KMS-11 (cell line): Measurements from ENCODE around the gene ZNF493.

Source experiments
- H2AFZ ChIP-seq: fragments of 200-600 bp; sonication (generic); 2 replicates; pipeline ENCODE4 v1.6.1; 2016; ENCODE audit warnings: antibody characterized with exemption, mixed run types, low read depth
- H3K27ac ChIP-seq: fragments of 200-600 bp; sonication (generic); 2 replicates; pipeline ENCODE4 v1.6.1; 2016; ENCODE audit warnings: mild to moderate bottlenecking, mixed run types
- H3K27me3 ChIP-seq: fragments of 200-600 bp; sonication (generic); 2 replicates; pipeline ENCODE4 v1.6.1; 2017; ENCODE audit warnings: mild to moderate bottlenecking, low read depth, mixed run types, moderate library complexity; ENCODE audit not compliant: insufficient read depth
- H3K36me3 ChIP-seq: fragments of 200-600 bp; sonication (generic); 2 replicates; pipeline ENCODE4 v1.6.1; 2017; ENCODE audit warnings: mild to moderate bottlenecking, mixed run types; ENCODE audit not compliant: insufficient read depth
- H3K4me1 ChIP-seq: fragments of 200-600 bp; sonication (generic); 2 replicates; pipeline ENCODE4 v1.6.1; 2016; ENCODE audit warnings: mild to moderate bottlenecking, low read depth, mixed run types; ENCODE audit not compliant: poor library complexity, severe bottlenecking
- H3K4me2 ChIP-seq: fragments of 200-600 bp; sonication (generic); 2 replicates; pipeline ENCODE4 v1.7.0; 2016; ENCODE audit warnings: mild to moderate bottlenecking, mixed run types
- H3K4me3 ChIP-seq: fragments of 200-600 bp; sonication (generic); IDR thresholded peaks from 2 replicates; pipeline ENCODE4 v1.6.1; 2017; ENCODE audit warnings: low read depth, low read length, mixed read lengths; ENCODE audit not compliant: insufficient read depth
- H3K79me2 ChIP-seq: fragments of 200-600 bp; sonication (generic); 2 replicates; pipeline ENCODE4 v1.6.1; 2016; ENCODE audit warnings: low read depth, mixed run types; ENCODE audit not compliant: insufficient read depth
- H3K9ac ChIP-seq: fragments of 200-600 bp; sonication (generic); 2 replicates; pipeline ENCODE4 v1.6.1; 2016; ENCODE audit warnings: mild to moderate bottlenecking, mixed run types
- H4K20me1 ChIP-seq: fragments of 200-600 bp; sonication (generic); 2 replicates; pipeline ENCODE4 v1.6.1; 2016; ENCODE audit warnings: mild to moderate bottlenecking, mixed run types; ENCODE audit not compliant: insufficient read depth
- CTCF ChIP-seq: fragments of 200-600 bp; sonication (generic); conservative IDR thresholded peaks from 2 replicates; pipeline ENCODE4 v1.6.1; 2017; ENCODE audit warnings: low read depth, mild to moderate bottlenecking, antibody characterized with exemption, low read length, moderate library complexity, mixed read lengths

The ZNF493 gene

GRCh38 chr19:21463449-21464105 is 66.6 kb downstream of the ZNF493 start:
- Histone ChIP-seq H4K20me1 (no peaks in the 10 kb centered on the region), H3K36me3 (no peaks in the 10 kb centered on the region), H3K9ac (no peak overlapping the region), H3K79me2 (no peaks in the 10 kb centered on the region), H3K4me3 (no peak overlapping the region), H2AFZ (no peak overlapping the region), H3K27me3 (no peaks in the 10 kb centered on the region), H3K27ac (no peak overlapping the region), H3K4me2 (no peak overlapping the region), H3K4me1 (no peaks in the 10 kb centered on the region)
- no peak for TF ChIP-seq CTCF

GRCh38 chr19:21466627-21467026 is 69.7 kb downstream of the ZNF493 start:
- Histone ChIP-seq H3K27me3 (no peaks in the 10 kb centered on the region), H2AFZ (no peak overlapping the region), H4K20me1 (no peaks in the 10 kb centered on the region), H3K4me2 (no peak overlapping the region), H3K36me3 (no peaks in the 10 kb centered on the region), H3K4me1 (no peaks in the 10 kb centered on the region), H3K79me2 (no peaks in the 10 kb centered on the region), H3K9ac (no peak overlapping the region), H3K4me3 (no peak overlapping the region), H3K27ac (no peak overlapping the region)
- TF ChIP-seq CTCF = no peak

- Histone ChIP-seq H2AFZ (no peak overlapping the region), H4K20me1 (no peaks in the 10 kb centered on the region), H3K79me2 (no peaks in the 10 kb centered on the region), H3K4me3 (no peak overlapping the region), H3K36me3 (no peaks in the 10 kb centered on the region), H3K4me2 (no peak overlapping the region), H3K4me1 (no peaks in the 10 kb centered on the region), H3K27me3 (no peaks in the 10 kb centered on the region), H3K27ac (no peak overlapping the region), H3K9ac (no peak overlapping the region)
- no peak for TF ChIP-seq CTCF
Measured at GRCh38 chr19:21468791-21469190, 71.9 kb downstream of the ZNF493 start.

GRCh38 chr19:21472507-21472906 is 75.6 kb downstream of the ZNF493 start:
- H3K4me3 ChIP-seq = no peak overlapping the region
- no peak overlapping the region for H3K4me2 ChIP-seq
- no peak for TF ChIP-seq CTCF
- no peak overlapping the region for H3K27ac ChIP-seq
- no peak overlapping the region for H3K9ac ChIP-seq
- H3K79me2 ChIP-seq = no peaks in the 10 kb centered on the region
- H3K4me1 ChIP-seq = no peaks in the 10 kb centered on the region
- no peaks in the 10 kb centered on the region for H3K27me3 ChIP-seq
- no peak overlapping the region for H2AFZ ChIP-seq
- H3K36me3 ChIP-seq = no peaks in the 10 kb centered on the region
- no peaks in the 10 kb centered on the region for H4K20me1 ChIP-seq
